Smooth muscle cell (in vitro differentiated cells): ENCODE measurements around the gene PTBP1. TPM values are rescaled to one million over a fixed set of nuclear protein-coding genes. Genes with fewer than 3 reads are reported as not detected.

Experiments
- DNase-seq: peaks from one replicate; lab custom pipeline; 2025; ENCODE audit not compliant: unreplicated experiment; lab: John Stamatoyannopoulos, UW
- H2AFZ ChIP-seq: fragments of 200-600 bp; sonication (generic); 2 replicates; pipeline ENCODE4 v1.6.0; 2016; ENCODE audit warnings: antibody characterized with exemption, low read depth, mild to moderate bottlenecking
- H3F3A ChIP-seq: fragments of 200-600 bp; sonication (generic); 2 replicates; pipeline ENCODE4 v1.6.0; 2017; ENCODE audit warnings: antibody characterized with exemption, low read depth
- H3K27ac ChIP-seq: fragments of 200-600 bp; sonication (generic); 2 replicates; pipeline ENCODE4 v1.5.1; 2016; ENCODE audit warnings: low read depth, mild to moderate bottlenecking
- H3K27me3 ChIP-seq: fragments of 200-600 bp; sonication (generic); 2 replicates; pipeline ENCODE4 v1.6.1; 2016; ENCODE audit warnings: low read depth, mild to moderate bottlenecking
- H3K36me3 ChIP-seq: fragments of 200-600 bp; sonication (generic); 2 replicates; pipeline ENCODE4 v1.5.1; 2016; ENCODE audit warnings: low read depth
- H3K4me1 ChIP-seq: fragments of 200-600 bp; sonication (generic); 2 replicates; pipeline ENCODE4 v1.5.1; 2016; ENCODE audit warnings: low read depth
- H3K4me2 ChIP-seq: fragments of 200-600 bp; sonication (generic); 2 replicates; pipeline ENCODE4 v1.6.0; 2016; ENCODE audit warnings: mild to moderate bottlenecking
- H3K4me3 ChIP-seq: fragments of 200-600 bp; sonication (generic); 2 replicates; pipeline ENCODE4 v1.5.1; 2016; ENCODE audit warnings: mild to moderate bottlenecking
- H3K79me2 ChIP-seq: fragments of 200-600 bp; sonication (generic); 2 replicates; pipeline ENCODE4 v1.6.0; 2016; ENCODE audit warnings: low read depth, mild to moderate bottlenecking
- H3K9ac ChIP-seq: fragments of 200-600 bp; sonication (generic); 2 replicates; pipeline ENCODE4 v1.6.0; 2016; ENCODE audit warnings: low read depth
- H3K9me3 ChIP-seq: fragments of 200-600 bp; sonication (generic); replicated peaks from 2 replicates; pipeline ENCODE4 v1.5.1; 2016; ENCODE audit warnings: low read depth
- H4K20me1 ChIP-seq: fragments of 200-600 bp; sonication (generic); 2 replicates; pipeline ENCODE4 v1.6.0; 2016; ENCODE audit warnings: low read depth
- CTCF ChIP-seq: fragments of 200-600 bp; sonication (generic); IDR thresholded peaks from 2 replicates; pipeline ENCODE4 v1.5.1; 2017; ENCODE audit warnings: borderline replicate concordance, mild to moderate bottlenecking, antibody characterized with exemption; ENCODE audit not compliant: insufficient read depth, poor library complexity, severe bottlenecking
- WGBS: methylation state at CpG from one replicate; pipeline ENCODE4 v1.1.7; 2016; ENCODE audit warnings: low lambda C conversion rate; 5-methylcytosine and 5-hydroxymethylcytosine counted together
- polyA plus RNA-seq: library from polyadenylated mRNA; unstranded; fragments of >200 nt; fragmentation: Nextera tagmentation; extraction: Ambion mirVana; gene quantifications from 2 replicates; pipeline ENCODE4 v1.2.1, GENCODE V29; 2016
- total RNA-seq: library from RNA; depleted of rRNA; stranded (reverse); fragments of >200 nt; gene quantifications from 2 replicates; pipeline ENCODE4 v1.2.3, GENCODE V29; 2014

PTBP1 gene
- total and polyA plus RNA-seq, 2 experiments from 2014 or later: 167 to 226 TPM

- no peak overlapping the region for H2AFZ ChIP-seq
- H3K36me3 ChIP-seq: no peaks in the 10 kb centered on the region
- 89% methylated on average over 12 of the region's 12 CpGs for WGBS
- no peak overlapping the region for H3K27ac ChIP-seq
- H3F3A ChIP-seq: peaks cover 6% of the 10 kb centered on the region
- no peak for DNase-seq
- no peak overlapping the region for H3K4me2 ChIP-seq
- H3K79me2 ChIP-seq: no peaks in the 10 kb centered on the region
- H3K27me3 ChIP-seq: peaks cover 4% of the 10 kb centered on the region
- H3K4me3 ChIP-seq: no peak overlapping the region
- H4K20me1 ChIP-seq: no peaks in the 10 kb centered on the region
- TF ChIP-seq CTCF: no peak
- no peaks in the 10 kb centered on the region for H3K9me3 ChIP-seq
- H3K4me1 ChIP-seq: no peaks in the 10 kb centered on the region
- H3K9ac ChIP-seq: no peak overlapping the region
Observed at GRCh38 chr19:855142-855541, 57.9 kb downstream of the PTBP1 start.

GRCh38 chr19:855566-856120 lies 58.4 kb downstream of the PTBP1 start:
- H3K27me3 ChIP-seq: peaks cover 9% of the 10 kb centered on the region
- no peaks in the 10 kb centered on the region for H4K20me1 ChIP-seq
- H3K27ac ChIP-seq: no peak overlapping the region
- no peak for DNase-seq
- no peaks in the 10 kb centered on the region for H3K36me3 ChIP-seq
- H3K4me2 ChIP-seq: no peak overlapping the region
- 88% methylated on average over 38 of the region's 40 CpGs for WGBS
- TF ChIP-seq CTCF: no peak
- H3F3A ChIP-seq: peaks cover 1% of the 10 kb centered on the region
- H3K9ac ChIP-seq: no peak overlapping the region
- no peak overlapping the region for H2AFZ ChIP-seq
- H3K4me1 ChIP-seq: no peaks in the 10 kb centered on the region
- no peaks in the 10 kb centered on the region for H3K9me3 ChIP-seq
- H3K79me2 ChIP-seq: no peaks in the 10 kb centered on the region
- H3K4me3 ChIP-seq: no peak overlapping the region

- no peaks in the 10 kb centered on the region for H3K9me3 ChIP-seq
- no peak overlapping the region for H3K9ac ChIP-seq
- H3K79me2 ChIP-seq: no peaks in the 10 kb centered on the region
- H3K4me3 ChIP-seq: no peak overlapping the region
- WGBS: 82% methylated on average over 9 of the region's 9 CpGs
- no peaks in the 10 kb centered on the region for H3K36me3 ChIP-seq
- no peak overlapping the region for H3K4me2 ChIP-seq
- peaks cover 32% of the 10 kb centered on the region for H3K27me3 ChIP-seq
- no peaks in the 10 kb centered on the region for H4K20me1 ChIP-seq
- H2AFZ ChIP-seq: no peak overlapping the region
- no peaks in the 10 kb centered on the region for H3F3A ChIP-seq
- no peak for DNase-seq
- no peak for TF ChIP-seq CTCF
- no peaks in the 10 kb centered on the region for H3K4me1 ChIP-seq
- no peak overlapping the region for H3K27ac ChIP-seq
Observed at GRCh38 chr19:858284-858683, 61.0 kb downstream of the PTBP1 start.
